Gastrocnemius medialis (tissue), 4 donors: Measurements from ENCODE around the gene BMPR1B. TPM values are rescaled to one million over a fixed set of nuclear protein-coding genes. Genes with fewer than 3 reads are reported as not detected.

Source experiments
- ATAC-seq, 2 donors: fragments of 150-250 bp; one replicate each; pipeline ENCODE4 v1.9.1; 2016
- DNase-seq, 2 donors: peaks; one replicate each; pipeline ENCODE4 v3.0.0-alpha.2; 2019
- H3K27ac ChIP-seq, 4 donors: fragments of 200-600 bp; sonication (generic); 1 replicate in 1 of 4; 2 replicates in 3 of 4; pipeline ENCODE4 v1.5.1; 2016 to 2018; ENCODE audit warnings: mild to moderate bottlenecking in 2 of 4, moderate library complexity in 1 of 4
- H3K27me3 ChIP-seq, 3 donors: fragments of 200-600 bp; sonication (generic) in 2 of 3; 1 replicate in 1 of 3; 2 replicates in 2 of 3; pipeline versions ENCODE4 v1.5.1 to v1.6.0; 2016 to 2019; ENCODE audit warnings: mild to moderate bottlenecking in 1 of 3, moderate library complexity in 1 of 3
- H3K36me3 ChIP-seq, 2 donors: fragments of 200-600 bp; sonication (generic) in 1 of 2; one replicate each; pipeline ENCODE4 v1.5.1; 2017 to 2018
- H3K4me1 ChIP-seq, 2 donors: fragments of 200-600 bp; sonication (generic) in 1 of 2; one replicate each; pipeline ENCODE4 v1.5.1; 2016 to 2017; ENCODE audit warnings: mild to moderate bottlenecking in 2 of 2
- H3K4me3 ChIP-seq, 4 donors: fragments of 200-600 bp; sonication (generic) in 3 of 4; 1 replicate in 1 of 4; 2 replicates in 3 of 4; pipeline ENCODE4 v1.5.1; 2016 to 2019; ENCODE audit warnings: mild to moderate bottlenecking in 2 of 4
- H3K9me3 ChIP-seq, 3 donors: fragments of 200-600 bp; sonication (generic) in 2 of 3; 1 replicate in 1 of 3; 2 replicates in 2 of 3; pipeline ENCODE4 v1.5.1; 2016 to 2019
- CTCF ChIP-seq, 5 experiments: fragments of 450-650 bp in 3 of 5; fragments of 200-600 bp in 2 of 5; sonication (generic) in 2 of 5; IDR thresholded peaks in 4 of 5; conservative IDR thresholded peaks in 1 of 5; 1 replicate in 4 of 5; 2 replicates in 1 of 5; pipeline ENCODE4 v1.5.1; 2016 to 2019; ENCODE audit warnings: antibody characterized with exemption in 5 of 5, mild to moderate bottlenecking in 3 of 5, moderate library complexity in 3 of 5
- POLR2A ChIP-seq, 2 donors: fragments of 450-650 bp; IDR thresholded peaks; one replicate each; pipeline ENCODE4 v1.6.1; 2017; ENCODE audit warnings: antibody characterized with exemption in 2 of 2, mild to moderate bottlenecking in 2 of 2, moderate library complexity in 2 of 2
- in situ Hi-C, 4 donors: fragments of 200-750 bp; cut with MboI; loops; one replicate each; pipeline versions ENCODE4 v1.15.0 to v1.8.0; 2017; ENCODE audit warnings: low sequenced_read_pairs in 4 of 4
- intact Hi-C: fragments of 100-400 bp; cut with DNase I; formaldehyde crosslinking; loops from one replicate; pipeline ENCODE4 v1.15.1; 2023; ENCODE audit warnings: low total_unique reads
- total RNA-seq, 4 donors: library from RNA; depleted of rRNA; stranded (reverse); fragments of >200 nt; gene quantifications; one replicate each; pipeline versions ENCODE4 v1.1.0 to v1.2.3, GENCODE V29; 2016

BMPR1B gene
- total RNA-seq, 4 donors from 2014 or later = 0.92 to 6.9 (median 1.7) TPM

- TF ChIP-seq POLR2A (IDR thresholded peaks at IDR 0.05) (no peak), CTCF (IDR thresholded peaks at IDR 0.05 in 4 of 5, conservative IDR thresholded peaks at IDR 0.05 in 1 of 5) (no peak)
- DNase-seq (no peak), ATAC-seq (no peak)
- in situ Hi-C loops (no loop called here), intact Hi-C loops (no loop called here)
- H3K27ac ChIP-seq = no peak overlapping the region
- no peak overlapping the region for H3K4me3 ChIP-seq
- no peaks in the 10 kb centered on the region for H3K27me3 ChIP-seq
- H3K4me1 ChIP-seq = no peaks in the 10 kb centered on the region
- no peaks in the 10 kb centered on the region for H3K36me3 ChIP-seq
- no peaks in the 10 kb centered on the region for H3K9me3 ChIP-seq
Observed at GRCh38 chr4:94767446-94767845, 9.7 kb downstream of the BMPR1B start.

- Histone ChIP-seq H3K4me1 (no peaks in the 10 kb centered on the region), H3K4me3 (no peak overlapping the region), H3K27ac (no peak overlapping the region), H3K27me3 (no peaks in the 10 kb centered on the region), H3K36me3 (no peaks in the 10 kb centered on the region), H3K9me3 (no peaks in the 10 kb centered on the region)
- DNase-seq (no peak), ATAC-seq (no peak)
- intact Hi-C loops = no loop called here
- in situ Hi-C loops = no loop called here
- TF ChIP-seq POLR2A (IDR thresholded peaks at IDR 0.05) = no peak
- TF ChIP-seq CTCF (IDR thresholded peaks at IDR 0.05 in 4 of 5, conservative IDR thresholded peaks at IDR 0.05 in 1 of 5) = no peak
Observed at GRCh38 chr4:94782707-94783106, 25.0 kb downstream of the BMPR1B start.

GRCh38 chr4:94791701-94792100 lies 33.9 kb downstream of the BMPR1B start:
- Histone ChIP-seq H3K4me1 (no peaks in the 10 kb centered on the region), H3K27me3 (no peaks in the 10 kb centered on the region), H3K36me3 (no peaks in the 10 kb centered on the region), H3K27ac (no peak overlapping the region), H3K4me3 (no peak overlapping the region), H3K9me3 (no peaks in the 10 kb centered on the region)
- TF ChIP-seq CTCF (IDR thresholded peaks at IDR 0.05 in 4 of 5, conservative IDR thresholded peaks at IDR 0.05 in 1 of 5) (no peak), POLR2A (IDR thresholded peaks at IDR 0.05) (no peak)
- DNase-seq = no peak
- in situ Hi-C loops = no loop called here
- ATAC-seq = no peak
- intact Hi-C loops = no loop called here

- H3K4me3 ChIP-seq = no peak overlapping the region
- ATAC-seq = no peak
- DNase-seq = no peak
- no peak overlapping the region for H3K27ac ChIP-seq
- no peaks in the 10 kb centered on the region for H3K9me3 ChIP-seq
- no peaks in the 10 kb centered on the region for H3K36me3 ChIP-seq
- in situ Hi-C loops (no loop called here), intact Hi-C loops (no loop called here)
- TF ChIP-seq CTCF (IDR thresholded peaks at IDR 0.05 in 4 of 5, conservative IDR thresholded peaks at IDR 0.05 in 1 of 5) (no peak), POLR2A (IDR thresholded peaks at IDR 0.05) (no peak)
- H3K27me3 ChIP-seq = no peaks in the 10 kb centered on the region
- no peaks in the 10 kb centered on the region for H3K4me1 ChIP-seq
Observed at GRCh38 chr4:94798808-94799207, 41.1 kb downstream of the BMPR1B start.

GRCh38 chr4:94801016-94801415 lies 43.3 kb downstream of the BMPR1B start:
- intact Hi-C loops = no loop called here
- in situ Hi-C loops = no loop called here
- Histone ChIP-seq H3K4me3 (no peak overlapping the region), H3K27ac (no peak overlapping the region), H3K27me3 (no peaks in the 10 kb centered on the region), H3K9me3 (no peaks in the 10 kb centered on the region), H3K36me3 (no peaks in the 10 kb centered on the region), H3K4me1 (no peaks in the 10 kb centered on the region)
- ATAC-seq (no peak), DNase-seq (no peak)
- no peak for TF ChIP-seq POLR2A (IDR thresholded peaks at IDR 0.05)
- TF ChIP-seq CTCF (IDR thresholded peaks at IDR 0.05 in 4 of 5, conservative IDR thresholded peaks at IDR 0.05 in 1 of 5) = no peak
